Measurements from ENCODE around the gene ATF6B.

The ATF6B gene

GRCh38 chr6:32127717-32128592 lies at the start of gene ATF6B:
ATF6B (minus strand) TSS chr6:32128246; CDS start chr6:32128207, 39 bp downstream.
- peak; percentile 99 to 100 for DNase-seq
- TF ChIP-seq GATA1 (IDR thresholded peaks at IDR 0.05; ENCODE audit: low read depth, low read length) (no peak), POLR2A (IDR thresholded peaks at IDR 0.05; ENCODE audit: low read length) (peak; percentile 83)

GRCh38 chr6:32177183-32177787 lies 49.2 kb upstream of the ATF6B start:
- peak; percentile 63 to 78 for DNase-seq

GRCh38 chr6:32176476-32177182 lies 48.6 kb upstream of the ATF6B start:
- no peak for DNase-seq

More at GRCh38 chr6:32177183-32177787, 49.2 kb upstream of the ATF6B start:
- no peak for TF ChIP-seq GATA1 (IDR thresholded peaks at IDR 0.05; ENCODE audit: low read depth, low read length)

GRCh38 chr6:32175711-32176475 lies 47.8 kb upstream of the ATF6B start, which contains the start of gene AGPAT1:
AGPAT1 (minus strand) TSS chr6:32176084; CDS start chr6:32171496, 4,588 bp downstream.
- TF ChIP-seq GATA1 (IDR thresholded peaks at IDR 0.05; ENCODE audit: low read depth, low read length) = no peak
- peak; percentile 79 for TF ChIP-seq POLR2A (IDR thresholded peaks at IDR 0.05; ENCODE audit: low read length)
- DNase-seq = peak; percentile 97 to 98

More at GRCh38 chr6:32176476-32177182, 48.6 kb upstream of the ATF6B start:
- TF ChIP-seq GATA1 (IDR thresholded peaks at IDR 0.05; ENCODE audit: low read depth, low read length) (no peak), POLR2A (IDR thresholded peaks at IDR 0.05; ENCODE audit: low read length) (no peak)

GRCh38 chr6:32175322-32175710 lies 47.3 kb upstream of the ATF6B start:
- TF ChIP-seq GATA1 (IDR thresholded peaks at IDR 0.05; ENCODE audit: low read depth, low read length) = no peak
- TF ChIP-seq POLR2A (IDR thresholded peaks at IDR 0.05; ENCODE audit: low read length) = no peak
- no peak for DNase-seq

- DNase-seq = no peak
Measured at GRCh38 chr6:32174416-32174815, 46.4 kb upstream of the ATF6B start.

GRCh38 chr6:32173051-32173727 lies 45.1 kb upstream of the ATF6B start:
- TF ChIP-seq POLR2A (IDR thresholded peaks at IDR 0.05; ENCODE audit: low read length) (no peak), GATA1 (IDR thresholded peaks at IDR 0.05; ENCODE audit: low read depth, low read length) (no peak)
- DNase-seq = no peak

More at GRCh38 chr6:32174416-32174815, 46.4 kb upstream of the ATF6B start:
- TF ChIP-seq POLR2A (IDR thresholded peaks at IDR 0.05; ENCODE audit: low read length) (no peak), GATA1 (IDR thresholded peaks at IDR 0.05; ENCODE audit: low read depth, low read length) (no peak)

- DNase-seq = no peak
- no peak for TF ChIP-seq POLR2A (IDR thresholded peaks at IDR 0.05; ENCODE audit: low read length)
- no peak for TF ChIP-seq GATA1 (IDR thresholded peaks at IDR 0.05; ENCODE audit: low read depth, low read length)
Measured at GRCh38 chr6:32171234-32171633, 43.2 kb upstream of the ATF6B start.

GRCh38 chr6:32170294-32170693 lies 42.2 kb upstream of the ATF6B start:
- no peak for DNase-seq
- TF ChIP-seq POLR2A (IDR thresholded peaks at IDR 0.05; ENCODE audit: low read length) (no peak), GATA1 (IDR thresholded peaks at IDR 0.05; ENCODE audit: low read depth, low read length) (no peak)

GRCh38 chr6:32168807-32169591 lies 41.0 kb upstream of the ATF6B start:
- no peak for DNase-seq
- TF ChIP-seq GATA1 (IDR thresholded peaks at IDR 0.05; ENCODE audit: low read depth, low read length) = no peak
- TF ChIP-seq POLR2A (IDR thresholded peaks at IDR 0.05; ENCODE audit: low read length) = peak; percentile 42

- TF ChIP-seq POLR2A (IDR thresholded peaks at IDR 0.05; ENCODE audit: low read length) (no peak), GATA1 (IDR thresholded peaks at IDR 0.05; ENCODE audit: low read depth, low read length) (no peak)
- DNase-seq = no peak
Measured at GRCh38 chr6:32168350-32168749, 40.3 kb upstream of the ATF6B start.

GRCh38 chr6:32167761-32168262 lies 39.8 kb upstream of the ATF6B start:
- peak; percentile 30 for TF ChIP-seq GATA1 (IDR thresholded peaks at IDR 0.05; ENCODE audit: low read depth, low read length)
- peak; percentile 50 for TF ChIP-seq POLR2A (IDR thresholded peaks at IDR 0.05; ENCODE audit: low read length)
- peak; percentile 71 to 93 for DNase-seq
